ENCODE data around the gene LRRC45. TPM values are rescaled to one million over a fixed set of nuclear protein-coding genes. Genes with fewer than 3 reads are reported as not detected.

LRRC45 gene
- total RNA-seq, 1 experiment from 2014 or later, result 35.2 TPM

DNA sequence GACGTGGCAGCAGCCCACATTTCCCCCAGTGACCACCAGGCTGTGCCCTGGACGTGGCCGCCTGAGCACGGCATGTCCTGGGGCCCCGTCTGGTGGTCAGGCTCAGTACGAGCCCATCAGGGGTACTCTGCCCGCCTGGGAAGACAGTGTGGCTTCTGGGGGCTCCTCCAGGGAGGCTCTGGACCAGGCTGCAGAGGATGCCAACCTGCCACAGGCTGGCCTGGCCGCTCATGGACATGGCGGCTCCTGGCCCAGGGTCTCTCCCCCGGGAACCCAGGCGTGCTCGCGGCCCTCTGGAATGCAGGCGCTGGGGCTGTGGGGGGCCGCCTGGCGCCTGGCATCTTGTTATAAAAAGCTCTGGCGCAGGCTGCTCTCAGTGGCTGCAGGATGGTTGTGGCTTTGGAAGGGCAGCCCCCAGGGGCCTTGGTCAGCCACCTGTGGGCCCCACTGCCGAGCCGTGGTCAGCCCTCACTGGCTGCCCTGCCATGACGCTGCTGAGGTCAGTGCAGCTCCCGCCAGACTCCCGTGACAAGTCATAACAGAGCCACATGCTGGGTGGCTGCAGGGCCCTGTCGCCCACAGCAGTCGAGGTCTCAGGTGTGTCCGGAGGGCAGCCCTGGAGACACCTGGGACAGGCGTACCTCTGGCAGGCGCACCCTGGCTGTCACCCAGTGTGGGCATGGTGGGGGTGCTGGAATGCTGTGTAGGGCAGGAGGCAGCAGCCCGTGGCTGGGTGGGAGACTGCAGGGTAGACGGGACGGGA, 15.4 kb upstream of the LRRC45 start:
- Histone ChIP-seq H3K4me3 (no peak overlapping the region), H3K27ac (no peak overlapping the region), H3K9me3 (replicated peaks) (no peaks in the 10 kb centered on the region), H3K36me3 (peaks cover 5% of the 10 kb centered on the region; the same call in 1 of the 2 replicates), H3K4me1 (replicated peaks) (peaks cover 51% of the 10 kb centered on the region), H3K27me3 (replicated peaks) (no peaks in the 10 kb centered on the region)
- no peak for DNase-seq (ENCODE audit: low read depth in 1 of 2, low spot score in 2 of 2)

DNA sequence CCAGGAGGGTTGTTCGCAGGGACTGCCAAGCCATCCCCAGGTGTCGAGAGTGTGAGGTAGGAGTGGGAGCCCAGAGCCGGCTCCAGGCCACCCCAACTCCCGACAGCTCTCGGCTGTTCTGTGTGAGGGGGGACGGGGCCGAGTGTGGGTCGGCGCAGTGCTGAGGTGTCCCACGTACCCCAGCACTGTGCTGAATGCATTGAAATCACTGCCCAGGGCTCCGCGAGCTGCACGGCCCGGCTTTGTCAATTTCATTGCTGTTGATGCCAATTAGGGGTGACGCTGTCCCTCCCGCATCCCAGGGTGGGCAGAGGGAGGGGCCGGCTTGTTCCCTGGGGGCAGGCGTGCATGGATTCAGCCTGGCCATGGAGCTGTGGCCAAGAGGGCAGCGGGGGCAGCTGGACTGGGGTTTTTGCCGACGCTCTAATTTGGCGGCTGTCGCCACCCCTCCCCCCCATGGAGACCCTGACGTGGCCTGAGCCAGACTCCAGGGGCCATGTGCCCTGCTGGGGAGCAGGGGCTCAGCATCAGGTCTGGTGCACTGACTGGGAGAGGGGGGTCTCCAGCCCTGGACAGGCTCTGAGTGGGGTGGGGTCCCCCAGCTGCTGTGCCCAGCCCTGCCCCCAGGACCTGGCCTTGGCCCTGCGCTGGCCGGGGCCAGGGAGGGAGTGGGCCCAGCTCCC, 14.7 kb upstream of the LRRC45 start:
- no peak overlapping the region for H3K4me3 ChIP-seq
- H3K9me3 ChIP-seq (replicated peaks), result no peaks in the 10 kb centered on the region
- H3K36me3 ChIP-seq, result peaks cover 5% of the 10 kb centered on the region; the same call in 1 of the 2 replicates
- H3K4me1 ChIP-seq (replicated peaks), result peaks cover 44% of the 10 kb centered on the region
- H3K27me3 ChIP-seq (replicated peaks), result no peaks in the 10 kb centered on the region
- no peak for DNase-seq (ENCODE audit: low read depth in 1 of 2, low spot score in 2 of 2)
- no peak overlapping the region for H3K27ac ChIP-seq

DNA sequence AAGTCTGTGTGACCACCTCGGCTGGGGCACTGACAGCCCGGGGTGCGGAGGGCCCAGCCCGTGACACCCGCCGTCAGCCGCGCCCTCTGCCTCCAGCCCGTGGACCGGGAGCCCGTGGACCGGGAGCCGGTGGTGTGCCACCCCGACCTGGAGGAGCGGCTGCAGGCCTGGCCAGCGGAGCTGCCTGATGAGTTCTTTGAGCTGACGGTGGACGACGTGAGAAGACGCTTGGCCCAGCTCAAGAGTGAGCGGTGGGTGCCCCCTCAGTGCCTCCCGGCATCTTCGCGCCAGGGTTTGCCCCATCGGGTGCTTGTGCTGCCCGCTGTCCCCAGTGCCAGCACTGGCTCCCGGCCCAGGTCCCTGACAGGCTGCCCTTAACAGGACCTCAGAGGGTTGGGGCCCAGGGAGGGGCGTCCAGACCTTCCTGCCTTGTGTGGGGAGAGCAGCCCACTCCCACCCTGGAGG, 14.1 kb upstream of the LRRC45 start:
- no peak for DNase-seq (ENCODE audit: low read depth in 1 of 2, low spot score in 2 of 2)
- no peaks in the 10 kb centered on the region for H3K9me3 ChIP-seq (replicated peaks)
- no peaks in the 10 kb centered on the region for H3K27me3 ChIP-seq (replicated peaks)
- H3K36me3 ChIP-seq, result peaks cover 5% of the 10 kb centered on the region; the same call in 1 of the 2 replicates
- H3K4me3 ChIP-seq, result no peak overlapping the region
- H3K4me1 ChIP-seq (replicated peaks), result peaks cover 40% of the 10 kb centered on the region
- H3K27ac ChIP-seq, result no peak overlapping the region

DNA sequence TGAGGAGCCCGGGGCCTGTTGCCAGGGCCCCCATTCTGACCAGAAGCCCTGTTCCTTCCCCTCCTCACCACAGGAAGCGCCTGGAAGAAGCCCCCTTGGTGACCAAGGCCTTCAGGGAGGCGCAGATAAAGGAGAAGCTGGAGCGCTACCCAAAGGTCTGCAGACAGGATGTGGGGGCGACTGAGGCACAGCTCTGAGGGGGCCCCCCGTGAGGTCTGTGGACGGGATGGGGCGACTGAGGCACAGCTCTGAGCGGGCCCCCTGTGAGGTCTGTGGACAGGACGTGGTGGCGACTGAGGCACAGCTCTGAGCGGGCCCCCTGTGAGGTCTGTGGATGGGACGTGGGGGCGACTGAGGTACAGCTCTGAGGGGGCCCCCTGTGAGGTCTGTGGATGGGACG, 13.7 kb upstream of the LRRC45 start:
- Histone ChIP-seq H3K4me3 (no peak overlapping the region), H3K27me3 (replicated peaks) (no peaks in the 10 kb centered on the region), H3K4me1 (replicated peaks) (peaks cover 36% of the 10 kb centered on the region), H3K27ac (no peak overlapping the region), H3K9me3 (replicated peaks) (no peaks in the 10 kb centered on the region), H3K36me3 (peaks cover 8% of the 10 kb centered on the region; the same call in 1 of the 2 replicates)
- no peak for DNase-seq (ENCODE audit: low read depth in 1 of 2, low spot score in 2 of 2)

DNA sequence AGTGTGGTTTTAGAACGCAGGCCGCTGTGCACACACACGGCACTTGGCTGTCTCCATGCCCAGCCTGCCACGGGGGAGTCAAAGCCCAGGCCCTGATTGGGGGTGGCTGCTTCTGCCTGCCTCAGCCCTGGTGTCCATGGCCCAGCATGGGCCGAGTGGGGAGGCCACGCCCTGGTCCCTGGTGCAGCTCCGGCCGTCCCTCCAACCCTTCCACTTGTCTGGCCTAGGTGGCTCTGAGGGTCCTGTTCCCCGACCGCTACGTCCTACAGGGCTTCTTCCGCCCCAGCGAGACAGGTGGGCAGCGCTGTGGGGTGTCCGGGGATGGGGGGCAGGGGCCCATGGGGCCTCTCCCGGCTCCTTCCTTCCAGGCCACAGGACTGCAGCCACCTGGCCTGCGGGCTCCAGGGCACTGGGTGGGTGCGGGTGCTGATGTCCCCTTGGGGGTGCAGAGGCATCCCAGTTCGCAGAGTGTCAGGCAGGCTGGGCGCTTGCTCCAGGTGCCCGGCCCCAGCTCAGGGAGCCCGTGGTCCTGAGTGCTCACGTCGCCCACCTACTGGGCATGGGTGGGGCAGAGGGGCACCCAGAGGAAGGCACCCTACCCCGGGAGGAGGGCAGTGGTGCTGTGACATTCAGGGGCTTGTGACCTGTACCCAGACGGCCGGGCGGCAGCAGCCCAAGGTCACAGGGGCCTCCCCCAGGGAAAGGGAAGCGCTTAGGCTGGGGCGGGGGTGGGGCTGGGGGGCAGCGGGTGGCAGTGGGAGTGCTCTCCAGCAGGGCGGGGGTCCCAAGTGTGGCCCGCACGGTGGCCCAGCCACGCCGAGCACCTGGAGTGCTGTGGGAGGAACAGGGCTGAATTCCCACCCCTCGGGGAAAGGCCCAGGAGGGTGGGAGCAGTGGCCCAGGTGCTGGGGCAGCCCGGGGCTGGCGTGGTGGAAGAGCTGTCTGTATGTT, 12.3 kb upstream of the LRRC45 start:
- Histone ChIP-seq H3K36me3 (peaks cover 8% of the 10 kb centered on the region; the same call in 1 of the 2 replicates), H3K27me3 (replicated peaks) (no peaks in the 10 kb centered on the region), H3K4me1 (replicated peaks) (peaks cover 21% of the 10 kb centered on the region), H3K4me3 (no peak overlapping the region), H3K9me3 (replicated peaks) (no peaks in the 10 kb centered on the region), H3K27ac (no peak overlapping the region)
- DNase-seq (ENCODE audit: low read depth in 1 of 2, low spot score in 2 of 2), result no peak

DNA sequence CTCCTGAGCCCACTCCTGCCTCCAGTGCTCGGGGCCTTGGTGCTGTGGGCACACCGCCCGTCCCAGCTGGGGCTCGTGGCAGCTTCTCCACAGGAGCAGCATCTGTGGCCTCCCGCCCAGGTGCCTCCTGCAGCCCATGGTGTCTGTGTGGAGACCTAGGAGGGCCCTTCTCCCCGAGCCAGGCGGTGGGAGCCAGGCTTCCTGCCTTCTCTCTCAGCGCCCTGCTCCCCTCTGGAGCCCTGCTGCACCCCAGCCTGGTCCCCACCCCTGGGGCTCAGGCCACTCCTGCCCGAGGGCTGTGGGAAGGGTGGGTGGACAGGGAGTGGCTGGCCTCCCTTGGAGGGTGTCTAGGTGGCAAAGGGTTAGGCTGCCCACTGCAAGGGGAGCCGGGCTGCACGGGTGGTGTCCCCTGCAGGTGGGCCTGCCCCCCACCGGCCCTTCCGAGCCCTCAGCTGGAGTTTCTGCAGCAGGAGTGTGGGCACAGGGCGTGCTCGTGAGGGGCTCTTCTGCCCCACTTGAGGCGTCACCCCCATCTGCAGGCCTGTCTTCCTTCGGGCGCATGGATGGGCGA, 11.4 kb upstream of the LRRC45 start:
- Histone ChIP-seq H3K27ac (no peak overlapping the region), H3K36me3 (peaks cover 11% of the 10 kb centered on the region; the same call in 1 of the 2 replicates), H3K9me3 (replicated peaks) (no peaks in the 10 kb centered on the region), H3K4me1 (replicated peaks) (peaks cover 13% of the 10 kb centered on the region), H3K4me3 (no peak overlapping the region), H3K27me3 (replicated peaks) (no peaks in the 10 kb centered on the region)
- no peak for DNase-seq (ENCODE audit: low read depth in 1 of 2, low spot score in 2 of 2)

DNA sequence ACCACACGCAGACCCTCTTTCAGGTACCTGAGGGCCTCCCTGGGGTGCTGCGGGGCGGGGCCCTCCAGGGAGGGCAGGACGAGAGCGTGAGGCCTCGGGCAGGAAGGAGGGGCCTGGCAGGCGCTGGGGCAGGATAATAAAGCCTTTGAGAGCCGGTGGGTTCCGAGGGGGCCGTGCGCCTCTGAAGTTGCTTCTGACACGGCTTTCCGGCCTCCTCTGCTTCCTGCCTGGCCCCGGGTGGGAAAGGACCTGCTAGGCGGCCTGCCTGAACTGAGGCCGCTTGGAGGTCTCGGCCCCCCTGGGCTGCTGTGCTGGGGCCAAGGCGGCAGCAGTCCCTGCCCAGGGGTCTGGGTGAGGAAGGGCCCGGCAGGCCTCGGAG, 10.9 kb upstream of the LRRC45 start:
- Histone ChIP-seq H3K27me3 (replicated peaks) (no peaks in the 10 kb centered on the region), H3K4me1 (replicated peaks) (peaks cover 7% of the 10 kb centered on the region), H3K36me3 (peaks cover 14% of the 10 kb centered on the region; the same call in 1 of the 2 replicates), H3K4me3 (no peak overlapping the region), H3K27ac (no peak overlapping the region), H3K9me3 (replicated peaks) (no peaks in the 10 kb centered on the region)
- no peak for DNase-seq (ENCODE audit: low read depth in 1 of 2, low spot score in 2 of 2)

DNA sequence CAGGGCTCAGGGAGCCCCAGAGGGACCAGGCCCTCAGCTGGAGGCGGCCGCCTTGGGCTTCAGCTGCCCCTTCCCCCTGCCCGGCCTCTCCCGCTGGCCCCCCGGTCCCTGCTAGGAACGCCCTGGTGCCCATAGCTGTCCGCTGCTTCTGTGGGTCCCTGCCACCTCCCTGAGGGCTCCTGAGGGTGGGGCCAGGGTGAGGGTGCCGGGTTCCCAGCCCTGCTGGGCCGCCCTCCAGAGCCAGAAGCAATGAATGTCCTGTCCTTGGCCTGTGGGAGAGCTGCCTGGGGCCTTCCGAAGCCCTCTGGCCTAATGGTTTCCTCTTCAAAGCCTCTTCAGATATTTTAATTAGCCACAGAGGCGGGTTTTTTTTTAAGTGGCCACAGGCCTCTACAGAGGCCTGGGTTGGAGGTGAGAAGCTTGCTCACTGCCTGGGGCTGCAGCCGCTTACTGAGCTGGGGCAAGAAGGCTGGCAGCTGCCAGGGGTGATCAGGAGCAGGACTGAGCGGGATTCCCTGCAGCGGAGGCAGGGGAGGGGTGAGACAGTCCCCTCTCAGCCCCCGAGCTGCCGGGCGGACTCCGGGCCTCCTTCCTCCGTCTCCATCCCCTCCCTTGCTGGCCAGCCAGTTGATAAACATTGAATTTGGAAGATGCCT, 10.3 kb upstream of the LRRC45 start:
- no peak for DNase-seq (ENCODE audit: low read depth in 1 of 2, low spot score in 2 of 2)
- Histone ChIP-seq H3K36me3 (peaks cover 19% of the 10 kb centered on the region), H3K27me3 (replicated peaks) (no peaks in the 10 kb centered on the region), H3K9me3 (replicated peaks) (no peaks in the 10 kb centered on the region), H3K4me3 (no peak overlapping the region), H3K27ac (no peak overlapping the region), H3K4me1 (replicated peaks) (peaks cover 2% of the 10 kb centered on the region; the same call in 1 of the 2 replicates)

DNA sequence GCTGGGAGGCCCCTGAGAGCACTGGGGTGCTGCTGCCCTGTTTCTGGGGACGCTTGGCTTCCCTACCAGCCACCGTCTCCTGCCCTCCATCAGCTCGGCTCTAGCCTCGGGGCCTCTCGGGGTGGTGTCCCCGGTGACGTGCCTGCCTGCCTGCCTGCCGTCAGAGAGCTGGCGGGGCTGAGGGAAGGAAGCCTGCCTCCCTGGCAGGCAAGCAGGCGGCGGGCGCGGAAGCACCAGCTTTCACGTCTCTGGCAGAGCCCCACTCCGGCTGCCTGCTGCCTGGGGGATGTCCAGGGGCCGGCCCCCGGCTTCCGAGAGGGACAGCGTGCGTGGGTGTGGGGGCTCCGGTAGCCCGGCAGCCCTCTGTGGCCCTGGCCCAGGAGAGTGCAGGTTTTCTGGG, 9.8 kb upstream of the LRRC45 start:
- peaks cover 25% of the 10 kb centered on the region for H3K36me3 ChIP-seq

DNA sequence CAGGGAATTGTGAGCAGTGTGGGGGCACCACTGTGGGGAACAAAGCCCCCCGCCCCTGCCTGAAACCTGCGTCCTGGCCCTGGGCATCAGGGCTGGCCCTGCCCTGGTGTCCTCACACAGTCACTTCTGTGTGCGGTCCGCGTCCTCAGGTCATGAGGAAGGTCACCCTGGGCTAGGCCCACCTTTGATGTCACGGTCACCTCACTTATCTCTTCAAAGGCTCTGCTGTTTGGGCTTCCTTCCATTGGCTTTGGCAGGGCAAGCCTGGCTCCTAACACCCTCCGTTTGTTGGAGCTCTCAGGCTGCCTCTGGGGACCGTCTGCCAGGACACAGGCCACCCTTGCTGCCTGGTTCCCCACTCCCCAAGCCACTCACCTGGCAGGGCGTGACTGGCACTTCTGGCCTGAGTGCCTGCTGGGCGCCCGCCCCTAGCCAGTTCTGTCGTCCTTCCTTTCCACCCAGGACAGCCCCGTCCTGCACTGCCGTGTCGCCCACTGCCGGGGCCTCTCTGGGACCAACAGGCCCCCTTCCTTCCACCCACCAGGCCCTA, 9.3 kb upstream of the LRRC45 start:
- peaks cover 30% of the 10 kb centered on the region for H3K36me3 ChIP-seq
- no peak overlapping the region for H3K4me3 ChIP-seq
- no peaks in the 10 kb centered on the region for H3K9me3 ChIP-seq (replicated peaks)
- H3K27me3 ChIP-seq (replicated peaks), result no peaks in the 10 kb centered on the region
- DNase-seq (ENCODE audit: low read depth in 1 of 2, low spot score in 2 of 2), result no peak
- no peak overlapping the region for H3K27ac ChIP-seq
- H3K4me1 ChIP-seq (replicated peaks), result no peaks in the 10 kb centered on the region

More for the DNA sequence above, 9.8 kb upstream of the LRRC45 start:
- H3K4me3 ChIP-seq, result no peak overlapping the region
- no peak overlapping the region for H3K27ac ChIP-seq
- H3K27me3 ChIP-seq (replicated peaks), result no peaks in the 10 kb centered on the region
- H3K9me3 ChIP-seq (replicated peaks), result no peaks in the 10 kb centered on the region
- H3K4me1 ChIP-seq (replicated peaks), result no peaks in the 10 kb centered on the region
- DNase-seq (ENCODE audit: low read depth in 1 of 2, low spot score in 2 of 2), result no peak

DNA sequence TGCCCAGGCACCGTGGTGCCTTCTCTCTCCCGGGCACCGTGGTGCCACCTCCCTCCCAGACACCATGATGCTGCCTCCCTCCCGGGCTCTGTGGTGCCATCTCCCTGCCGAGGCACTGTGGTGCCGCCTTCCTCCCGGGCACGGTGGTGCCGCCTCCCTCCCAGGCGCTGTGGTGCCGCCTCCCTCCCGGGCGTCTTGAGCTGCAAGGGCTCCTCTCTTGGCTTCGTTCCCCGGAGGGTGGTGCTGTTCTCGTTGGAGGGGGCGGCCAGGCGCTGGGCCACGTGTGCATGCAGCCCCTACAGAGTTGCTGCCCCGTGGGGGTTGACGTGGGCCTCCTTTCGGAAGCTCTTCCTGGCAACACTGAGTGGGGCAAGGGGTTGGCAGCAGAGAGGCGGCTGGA, 8.7 kb upstream of the LRRC45 start:
- Histone ChIP-seq H3K4me1 (replicated peaks) (no peaks in the 10 kb centered on the region), H3K9me3 (replicated peaks) (no peaks in the 10 kb centered on the region), H3K27me3 (replicated peaks) (no peaks in the 10 kb centered on the region), H3K27ac (no peak overlapping the region), H3K36me3 (peaks cover 36% of the 10 kb centered on the region), H3K4me3 (no peak overlapping the region)
- no peak for DNase-seq (ENCODE audit: low read depth in 1 of 2, low spot score in 2 of 2)

DNA sequence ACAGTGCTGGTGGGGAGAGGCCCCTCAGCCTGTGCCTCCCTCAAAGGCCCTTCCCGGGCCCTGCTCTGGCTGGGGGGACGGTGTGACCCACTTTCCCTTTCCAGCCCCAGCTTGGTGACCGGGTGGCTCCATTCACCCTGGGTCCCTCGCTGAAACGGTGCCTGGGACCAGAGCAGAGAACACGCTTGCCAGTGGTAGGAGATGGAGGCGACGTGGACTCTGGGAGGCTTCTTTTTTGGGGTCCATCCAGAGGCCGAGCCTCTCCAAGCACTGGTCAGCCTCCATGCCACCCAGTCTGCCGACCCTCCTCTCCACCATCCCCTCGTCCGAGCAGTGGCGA, 8.2 kb upstream of the LRRC45 start:
- Histone ChIP-seq H3K4me3 (no peak overlapping the region), H3K27me3 (replicated peaks) (no peaks in the 10 kb centered on the region), H3K27ac (no peak overlapping the region), H3K4me1 (replicated peaks) (no peaks in the 10 kb centered on the region), H3K36me3 (peaks cover 38% of the 10 kb centered on the region), H3K9me3 (replicated peaks) (no peaks in the 10 kb centered on the region)
- DNase-seq (ENCODE audit: low read depth in 1 of 2, low spot score in 2 of 2), result no peak

All from SJSA1 (cell line).